Lung (tissue), 12 donors: ENCODE measurements around the gene PARD3. TPM values are rescaled to one million over a fixed set of nuclear protein-coding genes. Genes with fewer than 3 reads are reported as not detected.

Experiments
- ATAC-seq: fragments of 200-7000 bp; cut with Tn5 transposase; one replicate; pipeline ENCODE4 v1.9.1; 2020; ENCODE audit warnings: moderate number of reproducible peaks; ENCODE audit not compliant: insufficient read depth, low FRiP score
- DNase-seq, 3 donors: peaks; one replicate each; pipeline ENCODE4 v3.0.0-alpha.2; 2013 to 2017
- H3K27ac ChIP-seq, 2 donors: one replicate each; pipeline ENCODE4 v1.5.1; 2013; ENCODE audit warnings: mild to moderate bottlenecking in 2 of 2, moderate library complexity in 2 of 2, control low read depth in 1 of 2, inconsistent platforms in 1 of 2, low read depth in 1 of 2, low read length in 1 of 2
- H3K27me3 ChIP-seq, 3 donors: one replicate each; pipeline ENCODE4 v1.5.1; 2013; ENCODE audit warnings: low read length in 2 of 3; ENCODE audit not compliant: control insufficient read depth in 3 of 3, insufficient read depth in 3 of 3
- H3K36me3 ChIP-seq, 4 donors: one replicate each; pipeline ENCODE4 v1.5.1; 2013; ENCODE audit warnings: low read length in 4 of 4, mild to moderate bottlenecking in 1 of 4, moderate library complexity in 1 of 4; ENCODE audit not compliant: control insufficient read depth in 4 of 4, insufficient read depth in 4 of 4
- H3K4me1 ChIP-seq, 5 donors: one replicate each; pipeline ENCODE4 v1.5.1; 2013; ENCODE audit warnings: low read length in 5 of 5, mild to moderate bottlenecking in 2 of 5, moderate library complexity in 1 of 5; ENCODE audit not compliant: control insufficient read depth in 5 of 5, insufficient read depth in 5 of 5
- H3K4me3 ChIP-seq: one replicate; pipeline ENCODE4 v1.5.1; 2013; ENCODE audit warnings: mild to moderate bottlenecking, control low read depth, moderate library complexity
- H3K9ac ChIP-seq, 2 donors: one replicate each; pipeline ENCODE4 v1.5.1; 2013; ENCODE audit warnings: low read length in 2 of 2, control low read depth in 1 of 2; ENCODE audit not compliant: insufficient read depth in 1 of 2
- H3K9me3 ChIP-seq, 4 donors: one replicate each; pipeline ENCODE4 v1.5.1; 2013; ENCODE audit warnings: low read length in 3 of 4, mild to moderate bottlenecking in 1 of 4, moderate library complexity in 1 of 4; ENCODE audit not compliant: control insufficient read depth in 4 of 4, insufficient read depth in 3 of 4
- WGBS, 2 donors: extraction: QIAGEN DNeasy Blood & Tissue Kit; methylation state at CpG; one replicate each; pipeline ENCODE4 v1.1.7; 2013; 5-methylcytosine and 5-hydroxymethylcytosine counted together
- polyA plus RNA-seq, 2 donors: library from polyadenylated mRNA; stranded (reverse); fragments of 200-250 nt; gene quantifications; one replicate each; pipeline ENCODE4 v1.2.1, GENCODE V29; 2013
- total RNA-seq, 2 donors: library from RNA; depleted of rRNA in 1 of 2; stranded (reverse); fragments of >200 nt in 1 of 2; gene quantifications; one replicate each; pipeline ENCODE4 v1.2.1, GENCODE V29; 2014 to 2021
- TF ChIP-seq, protein P1 (sequence below): IDR thresholded peaks from 2 replicates; pipeline ENCODE4 v1.5.1; 2012; ENCODE audit warnings: mild to moderate bottlenecking; ENCODE audit errors: control extremely low read depth, extremely low read depth
- donor health status: control.
- donor health status: control.
- donor health status: Bipolar disorder and iron deficiency.
- donor health status: healthy.
- donor health status: DM: yes; HTN: yes; CAD: no.

Gene PARD3
- total and polyA plus RNA-seq, 4 donors = 10.3 to 69.2 (median 27.6) TPM

DNA sequence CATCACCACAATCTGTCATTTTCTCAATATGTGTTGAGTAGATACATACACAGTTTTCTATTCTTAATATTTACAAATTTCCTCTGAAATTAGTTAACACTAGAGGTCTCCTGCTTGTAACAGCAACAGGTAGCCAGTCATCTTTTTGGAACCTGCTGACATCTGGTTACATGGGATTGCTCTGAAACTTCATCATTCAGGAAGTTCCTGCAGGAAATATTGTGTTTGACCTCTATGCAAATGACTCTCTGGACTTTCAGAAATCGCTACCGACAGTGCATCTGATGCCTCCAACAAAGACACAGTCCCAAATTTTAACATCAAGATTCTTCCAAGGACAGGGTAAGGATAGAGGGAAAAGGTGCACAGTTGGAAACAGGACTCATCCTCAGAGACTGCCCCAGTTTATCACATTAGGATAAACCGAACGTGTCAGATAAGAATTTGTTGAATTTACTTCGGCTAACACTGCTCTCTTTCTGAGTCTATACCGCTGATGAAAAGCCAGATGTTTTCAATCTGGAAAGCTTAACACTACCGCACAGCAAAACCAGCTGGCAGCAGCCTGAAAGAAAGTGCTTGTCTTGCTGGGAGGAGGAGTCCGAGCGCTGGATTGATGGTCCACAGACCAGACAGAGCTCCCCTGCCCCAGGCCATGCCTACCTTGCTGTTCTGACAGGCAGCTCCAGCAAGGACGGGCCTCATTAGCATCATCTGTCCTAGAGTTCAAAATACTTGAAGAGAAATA lies 633.4 kb downstream of the PARD3 start:
- Histone ChIP-seq H3K4me3 (no peak overlapping the region), H3K36me3 (no peaks in the 10 kb centered on the region), H3K27ac (no peak overlapping the region), H3K9me3 (no peaks in the 10 kb centered on the region), H3K27me3 (no peaks in the 10 kb centered on the region), H3K9ac (no peak overlapping the region), H3K4me1 (peaks cover 2 to 59% (median 31%) of the 10 kb centered on the region in 5 donors)
- ATAC-seq = no peak
- WGBS, 2 donors = 60 to 70% methylated on average over 10 of the region's 10 CpGs
- TF ChIP-seq, protein P1, sequence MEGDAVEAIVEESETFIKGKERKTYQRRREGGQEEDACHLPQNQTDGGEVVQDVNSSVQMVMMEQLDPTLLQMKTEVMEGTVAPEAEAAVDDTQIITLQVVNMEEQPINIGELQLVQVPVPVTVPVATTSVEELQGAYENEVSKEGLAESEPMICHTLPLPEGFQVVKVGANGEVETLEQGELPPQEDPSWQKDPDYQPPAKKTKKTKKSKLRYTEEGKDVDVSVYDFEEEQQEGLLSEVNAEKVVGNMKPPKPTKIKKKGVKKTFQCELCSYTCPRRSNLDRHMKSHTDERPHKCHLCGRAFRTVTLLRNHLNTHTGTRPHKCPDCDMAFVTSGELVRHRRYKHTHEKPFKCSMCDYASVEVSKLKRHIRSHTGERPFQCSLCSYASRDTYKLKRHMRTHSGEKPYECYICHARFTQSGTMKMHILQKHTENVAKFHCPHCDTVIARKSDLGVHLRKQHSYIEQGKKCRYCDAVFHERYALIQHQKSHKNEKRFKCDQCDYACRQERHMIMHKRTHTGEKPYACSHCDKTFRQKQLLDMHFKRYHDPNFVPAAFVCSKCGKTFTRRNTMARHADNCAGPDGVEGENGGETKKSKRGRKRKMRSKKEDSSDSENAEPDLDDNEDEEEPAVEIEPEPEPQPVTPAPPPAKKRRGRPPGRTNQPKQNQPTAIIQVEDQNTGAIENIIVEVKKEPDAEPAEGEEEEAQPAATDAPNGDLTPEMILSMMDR = no peak
- peak; percentile 85 to 95 (median 93) for DNase-seq

DNA sequence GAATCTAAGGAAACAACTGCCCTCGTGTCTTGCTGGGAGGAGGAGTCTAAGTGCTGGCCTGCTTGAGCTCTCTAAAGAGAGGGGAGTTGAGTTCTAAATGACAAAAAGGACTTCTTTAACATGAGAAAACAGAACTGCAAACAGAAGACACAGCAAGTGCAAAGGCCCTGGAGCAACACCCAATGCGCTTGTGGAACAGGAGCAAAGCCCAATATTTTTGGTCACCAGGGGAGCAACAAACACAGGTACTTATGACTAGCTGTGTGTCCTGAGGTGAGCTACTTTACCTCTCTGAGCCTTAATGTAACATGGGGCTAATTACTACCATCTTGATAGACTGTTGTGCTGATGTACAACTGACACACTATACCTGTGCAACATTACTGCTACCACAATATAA lies 634.3 kb downstream of the PARD3 start:
- H3K36me3 ChIP-seq = no peaks in the 10 kb centered on the region
- no peak for ATAC-seq

DNA sequence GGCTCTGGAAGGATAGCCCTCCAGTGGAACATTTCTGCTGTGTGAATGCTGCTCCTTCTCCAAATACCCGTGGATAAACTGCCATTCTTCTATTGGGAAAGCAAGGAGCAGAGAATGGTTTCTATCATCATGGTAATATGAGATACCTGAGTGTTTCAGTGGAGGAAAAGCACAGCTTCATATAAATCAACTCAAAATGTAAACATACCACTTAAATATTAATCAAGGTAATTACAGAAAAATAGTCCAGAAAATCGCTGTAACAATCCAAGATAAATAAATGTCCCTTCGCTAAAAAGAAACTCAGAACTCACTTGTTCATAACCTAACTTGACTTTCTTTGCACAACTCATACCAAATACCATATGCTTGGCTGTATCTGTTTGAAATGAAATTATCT lies 635.8 kb downstream of the PARD3 start:
- Histone ChIP-seq H3K27ac (no peak overlapping the region), H3K4me3 (no peak overlapping the region), H3K9me3 (no peaks in the 10 kb centered on the region), H3K9ac (no peak overlapping the region), H3K36me3 (no peaks in the 10 kb centered on the region), H3K4me1 (peaks cover 0 to 42% (median 20%) of the 10 kb centered on the region in 5 donors), H3K27me3 (no peaks in the 10 kb centered on the region)
- DNase-seq = no peak
- TF ChIP-seq, protein P1 = no peak
- 87 to 92% methylated on average over 3 of the region's 3 CpGs for WGBS, 2 donors
- no peak for ATAC-seq

More for the DNA sequence above, 634.3 kb downstream of the PARD3 start:
- H3K27me3 ChIP-seq = no peaks in the 10 kb centered on the region
- H3K4me1 ChIP-seq = peaks cover 0 to 50% (median 31%) of the 10 kb centered on the region in 5 donors
- no peak overlapping the region for H3K9ac ChIP-seq
- no peaks in the 10 kb centered on the region for H3K9me3 ChIP-seq
- TF ChIP-seq, protein P1 = no peak
- WGBS, 2 donors = 92 to 93% methylated on average over 2 of the region's 2 CpGs
- DNase-seq = no peak
- H3K4me3 ChIP-seq = no peak overlapping the region
- H3K27ac ChIP-seq = no peak overlapping the region
